AG08396 (cell line): ENCODE results near the gene PLBD2.
"Not testable (repeated sequence)": the region's sequence is repeated elsewhere in the genome, so short reads cannot be mapped to it uniquely, and the experiment has no call there.

Experiments
- DNase-seq: peaks from one replicate; pipeline ENCODE4 v3.0.0; 2012; ENCODE audit warnings: low spot score, mixed read lengths

Gene PLBD2

GRCh38 chr12:113334786-113335539 lies 23.4 kb upstream of the PLBD2 start, which contains the start of gene SLC8B1:
SLC8B1 (minus strand) TSS chr12:113335109; CDS start chr12:113332878, 2,231 bp downstream.
- DNase-seq, result peak; percentile 96

- DNase-seq, result no peak
Measured at GRCh38 chr12:113339540-113339939, 18.8 kb upstream of the PLBD2 start.

GRCh38 chr12:113340061-113340460 lies 18.3 kb upstream of the PLBD2 start:
- no peak for DNase-seq

DNA sequence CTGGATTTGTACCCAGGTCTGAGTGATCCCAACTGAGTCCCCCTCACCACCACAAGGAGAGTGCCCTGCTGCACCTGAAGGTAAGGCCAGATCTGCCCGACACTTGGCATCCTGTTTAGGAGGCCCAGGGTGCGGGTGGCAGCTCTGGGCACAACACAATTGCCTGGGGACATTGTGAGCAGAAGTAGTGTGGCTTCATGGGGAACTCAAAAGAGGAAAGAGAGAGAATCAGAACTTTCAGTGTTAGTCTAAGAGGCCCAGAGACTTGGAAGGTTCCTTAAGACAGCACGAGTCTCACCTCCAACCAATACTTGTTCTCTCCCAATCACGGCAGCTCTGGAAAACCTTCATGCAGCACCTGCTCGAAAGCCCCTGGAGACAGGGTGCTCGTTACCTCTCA lies 16.9 kb upstream of the PLBD2 start:
- no peak for DNase-seq

GRCh38 chr12:113345318-113345717 lies 13.1 kb upstream of the PLBD2 start:
- no peak for DNase-seq

GRCh38 chr12:113346353-113346752 lies 12.0 kb upstream of the PLBD2 start:
- no peak for DNase-seq

DNA sequence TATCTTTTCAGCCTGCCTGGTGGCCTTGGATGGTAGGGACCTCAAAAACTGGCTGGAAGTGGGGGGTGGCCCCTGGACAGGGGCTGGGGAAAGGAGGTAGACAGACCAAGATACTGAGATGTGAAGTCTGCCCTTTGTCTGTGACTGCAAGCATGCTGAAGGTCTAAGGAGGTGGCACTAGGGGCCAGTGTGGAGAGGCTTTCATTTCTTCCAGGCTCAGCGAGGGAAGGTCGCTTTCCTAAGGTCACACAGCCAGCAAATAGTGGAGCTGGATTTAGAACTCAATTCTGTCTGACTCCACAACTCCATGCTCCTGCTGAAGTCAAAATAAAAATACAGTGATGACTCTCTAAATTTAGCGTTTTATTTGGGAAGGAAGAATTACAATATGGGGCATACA lies 11.3 kb upstream of the PLBD2 start:
- no peak for DNase-seq

DNA sequence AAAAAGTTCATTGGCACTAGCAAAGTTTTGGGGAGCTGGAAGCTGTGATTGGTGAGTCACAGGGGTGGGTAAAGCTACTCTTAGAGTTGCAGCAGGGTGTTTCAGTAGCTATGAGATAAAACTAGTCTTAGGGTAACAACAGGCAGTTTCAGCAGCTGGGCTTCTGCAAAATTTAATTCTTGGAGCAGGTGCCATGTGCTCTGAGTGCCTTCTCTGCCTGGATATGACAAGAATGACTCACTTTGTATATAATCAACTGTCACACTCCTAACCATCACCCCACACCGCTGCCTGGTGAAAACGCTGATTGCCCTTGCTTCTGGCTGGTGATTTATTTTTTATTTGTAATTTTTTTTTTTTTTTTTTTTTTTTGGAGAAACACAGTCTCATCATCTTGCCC lies 10.5 kb upstream of the PLBD2 start:
- no peak for DNase-seq

DNA sequence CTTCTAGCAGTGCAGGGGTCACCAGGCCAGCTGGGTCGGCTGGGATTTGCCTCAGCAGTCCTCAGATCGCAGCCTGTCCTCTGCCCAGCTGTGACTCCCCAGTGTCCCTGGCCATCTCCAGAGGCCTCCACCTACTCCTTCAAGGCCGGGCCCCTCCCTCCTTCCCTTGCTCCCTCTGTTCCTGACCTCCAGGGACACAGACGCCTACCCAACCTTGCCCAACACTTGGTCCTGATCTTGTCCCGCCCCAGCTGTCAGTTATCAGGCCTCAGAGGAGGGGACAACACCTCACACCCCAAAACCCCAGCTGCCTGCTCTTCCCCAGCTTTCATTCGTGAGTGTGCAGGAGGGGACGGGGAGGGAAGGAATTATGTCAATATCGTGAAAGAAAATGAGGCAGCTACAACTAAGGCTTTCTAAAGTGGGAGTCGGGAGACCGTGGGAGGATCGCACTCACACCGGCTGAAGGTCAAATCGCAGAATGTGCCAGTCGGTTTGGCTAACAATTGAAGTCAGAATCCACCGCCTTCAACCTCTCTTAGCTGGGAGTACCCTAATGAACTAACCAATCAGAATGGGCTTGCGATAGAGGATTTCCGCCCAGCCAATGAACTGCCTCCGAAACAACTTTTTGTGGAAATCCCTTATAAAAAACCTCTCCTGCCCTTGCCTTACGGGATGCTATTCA lies 9.4 kb upstream of the PLBD2 start:
- DNase-seq, result no peak

DNA sequence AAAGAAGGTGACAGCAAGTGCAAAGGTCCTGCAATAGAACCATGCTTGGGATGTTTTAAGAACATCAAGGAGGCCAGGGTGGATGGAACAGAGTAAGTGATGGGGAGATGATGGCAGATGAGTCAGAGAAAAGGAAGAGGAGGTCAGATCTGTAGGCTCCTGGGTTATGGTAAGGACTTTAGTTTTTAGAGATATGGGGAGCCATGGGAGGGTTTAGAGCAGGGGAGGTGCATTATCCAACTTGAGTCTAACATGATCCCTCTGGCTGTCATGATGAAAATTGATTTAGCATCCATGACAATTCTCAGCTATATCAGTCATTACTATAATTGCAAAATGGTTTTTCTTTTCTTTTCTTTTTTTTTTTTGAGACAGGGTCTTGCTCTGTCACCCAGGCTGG lies 7.3 kb upstream of the PLBD2 start:
- DNase-seq, result no peak

DNA sequence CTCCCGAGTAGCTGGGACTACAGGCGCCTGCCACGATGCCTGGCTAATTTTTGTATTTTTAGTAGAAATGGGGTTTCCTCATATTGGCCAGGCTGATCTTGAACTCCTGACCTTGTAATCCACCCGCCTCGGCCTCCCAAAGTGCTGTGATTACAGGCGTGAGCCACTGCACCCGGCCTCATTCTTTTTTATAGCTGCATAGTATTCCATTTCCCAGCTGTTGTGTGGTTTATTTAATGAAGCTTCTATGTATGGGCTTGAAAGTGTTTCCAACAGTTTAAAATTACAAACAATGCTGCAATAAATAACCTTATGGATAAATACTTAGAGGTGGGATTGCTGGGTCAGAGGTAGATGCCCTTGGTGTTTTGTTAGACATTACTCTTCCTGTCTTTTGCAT lies 4.2 kb upstream of the PLBD2 start:
- DNase-seq, result not testable (repeated sequence)

DNA sequence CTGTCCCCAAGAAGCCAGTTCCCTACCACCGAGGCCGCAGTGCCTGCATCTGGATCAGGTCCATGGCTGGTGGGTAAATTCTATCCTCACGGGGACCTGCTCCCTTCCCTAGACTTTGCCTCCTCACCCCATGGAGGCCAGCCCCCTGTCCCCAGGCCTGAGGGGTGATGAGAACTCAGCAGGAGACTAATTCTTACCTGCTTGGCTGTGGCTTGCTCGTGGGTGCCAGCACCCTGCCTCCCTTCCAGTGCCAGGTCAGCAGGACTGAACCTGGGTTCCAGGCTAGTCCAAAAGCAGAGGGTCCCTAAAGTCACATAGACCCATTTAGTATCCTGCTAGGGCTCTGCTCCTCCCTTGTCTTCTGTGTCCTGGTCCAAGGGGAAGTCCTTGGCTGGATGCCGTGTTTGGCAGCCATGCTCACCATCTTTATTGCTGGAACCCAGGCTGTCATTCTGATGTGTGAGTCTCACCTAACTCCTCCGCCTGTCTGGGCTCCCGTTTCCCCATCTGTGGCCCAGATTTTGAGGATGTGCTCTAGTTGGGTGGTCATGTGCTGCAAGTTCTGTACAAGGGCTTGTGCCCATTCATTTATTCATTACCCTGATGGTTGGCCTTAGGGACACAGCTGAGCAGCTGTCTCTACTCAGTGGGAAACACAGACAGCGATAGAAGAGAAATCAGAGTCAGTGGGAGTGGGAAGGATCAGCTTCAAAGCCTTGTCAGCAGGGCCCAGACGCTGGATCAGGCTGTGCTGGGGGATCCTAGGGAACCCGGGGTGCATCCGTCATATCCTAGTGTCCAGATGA lies 949 bp downstream of the PLBD2 start:
- DNase-seq, result peak; percentile 55

- no peak for DNase-seq
Measured at GRCh38 chr12:113359939-113360748, 1.8 kb downstream of the PLBD2 start.

GRCh38 chr12:113361574-113362370 lies 3.4 kb downstream of the PLBD2 start:
- DNase-seq, result no peak

DNA sequence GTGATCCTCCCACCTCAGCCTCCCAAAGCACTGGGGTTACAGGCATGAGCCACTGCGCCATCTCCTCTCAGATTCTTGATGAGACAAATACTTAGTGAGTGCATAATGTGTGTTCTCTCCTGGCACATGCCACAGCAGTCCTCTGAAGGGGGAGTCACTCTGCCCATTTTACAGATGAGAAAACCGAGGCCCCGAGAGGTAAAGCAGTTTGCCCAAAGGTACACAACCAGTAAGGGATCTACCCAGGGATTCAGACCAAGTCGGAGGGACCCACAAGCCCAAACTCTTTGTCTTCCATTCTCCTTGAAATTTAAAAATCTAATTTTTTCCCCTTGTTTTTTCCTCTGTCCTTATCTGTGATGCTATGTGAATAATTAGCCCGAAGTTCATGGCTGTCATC lies 6.3 kb downstream of the PLBD2 start:
- DNase-seq, result no peak

DNA sequence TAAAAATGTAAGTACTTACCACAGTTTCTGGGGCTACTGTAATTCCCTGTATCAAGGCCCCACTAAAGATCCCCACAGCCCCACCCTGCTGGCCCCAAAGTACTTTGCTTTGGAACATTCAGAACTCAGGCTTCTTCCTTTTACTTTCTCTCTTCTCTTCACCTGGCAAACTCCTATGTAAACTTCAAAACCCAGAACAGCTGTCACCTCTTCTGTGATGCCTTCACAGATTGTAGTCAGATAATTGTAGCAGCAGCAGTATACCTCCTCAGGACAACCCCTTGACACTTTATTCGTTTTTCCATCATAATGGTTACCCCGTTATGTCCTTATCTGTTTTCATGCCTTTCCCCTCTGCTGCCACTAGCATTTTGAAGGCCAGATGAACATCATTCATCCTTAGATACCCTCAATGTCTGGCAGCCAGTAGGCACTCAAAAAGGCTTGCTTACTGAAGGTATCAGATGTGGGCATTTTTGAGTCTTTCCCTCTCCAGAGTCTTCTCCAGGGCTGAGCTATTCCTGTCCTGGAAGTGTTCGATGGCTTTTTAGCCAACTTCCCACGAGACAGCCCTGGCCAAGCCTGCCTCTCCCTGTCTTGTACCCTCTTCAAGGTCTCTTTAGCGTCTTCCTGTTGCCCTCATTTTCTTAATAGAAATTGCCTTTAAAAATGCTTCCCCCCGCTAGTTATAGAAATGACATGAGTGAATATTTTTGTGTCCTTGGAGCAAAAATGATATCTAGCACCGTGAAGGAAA lies 7.4 kb downstream of the PLBD2 start:
- DNase-seq, result no peak

GRCh38 chr12:113366827-113367226 lies 8.4 kb downstream of the PLBD2 start:
- DNase-seq, result no peak

- no peak for DNase-seq
Measured at GRCh38 chr12:113368331-113368730, 9.9 kb downstream of the PLBD2 start.

- DNase-seq, result no peak
Measured at GRCh38 chr12:113369391-113369985, 11.1 kb downstream of the PLBD2 start.
